Keratinocyte (primary cell): ENCODE measurements around the gene OTUD5. TPM values are rescaled to one million over a fixed set of nuclear protein-coding genes. Genes with fewer than 3 reads are reported as not detected.

ENCODE experiments used
- DNase-seq: peaks from one replicate; pipeline ENCODE4 v3.0.0-alpha.2; 2011; ENCODE audit warnings: low read depth, missing footprints, low spot score
- FAIRE-seq: peaks from 2 replicates; lab custom pipeline; 2011; peaks lifted over from hg19 to GRCh38; lab: Jason Lieb, UNC
- H2AFZ ChIP-seq: 2 replicates; pipeline ENCODE4 v1.6.0; 2012; ENCODE audit warnings: low read length, control low read depth, inconsistent platforms; ENCODE audit not compliant: control insufficient read depth
- H3K27ac ChIP-seq: 2 replicates; pipeline ENCODE4 v1.5.1; 2011; ENCODE audit warnings: low read length; ENCODE audit not compliant: control insufficient read depth, insufficient read depth
- H3K27me3 ChIP-seq: 3 replicates; pipeline ENCODE4 v1.6.0; 2011; ENCODE audit warnings: low read length; ENCODE audit not compliant: control insufficient read depth, insufficient read depth; ENCODE audit errors: extremely low read depth
- H3K36me3 ChIP-seq, 2 experiments: 2 replicates in 1 of 2; 3 replicates in 1 of 2; pipeline ENCODE4 v1.5.1; 2011; ENCODE audit warnings: low read length in 2 of 2, mild to moderate bottlenecking in 1 of 2; ENCODE audit not compliant: control insufficient read depth in 2 of 2, insufficient read depth in 2 of 2; ENCODE audit errors: extremely low read depth in 1 of 2
- H3K4me1 ChIP-seq: 3 replicates; pipeline ENCODE4 v1.5.1; 2011; ENCODE audit warnings: low read length; ENCODE audit not compliant: control insufficient read depth, insufficient read depth; ENCODE audit errors: extremely low read depth
- H3K4me2 ChIP-seq: 3 replicates; pipeline ENCODE4 v1.6.0; 2011; ENCODE audit warnings: low read depth, low read length; ENCODE audit not compliant: control insufficient read depth, insufficient read depth; ENCODE audit errors: extremely low read depth
- H3K4me3 ChIP-seq, 3 experiments: fragments of 200-600 bp in 1 of 3; sonication (generic) in 1 of 3; 2 replicates in 2 of 3; 3 replicates in 1 of 3; pipeline ENCODE4 v1.5.1; 2011 to 2016; ENCODE audit warnings: low read length in 3 of 3, mild to moderate bottlenecking in 3 of 3, control low read depth in 2 of 3, inconsistent platforms in 1 of 3, low read depth in 1 of 3, mixed read lengths in 1 of 3, mixed run types in 1 of 3, moderate library complexity in 1 of 3; ENCODE audit not compliant: control insufficient read depth in 2 of 3, insufficient read depth in 2 of 3; ENCODE audit errors: extremely low read depth in 1 of 3
- H3K79me2 ChIP-seq: 2 replicates; pipeline ENCODE4 v1.6.0; 2012; ENCODE audit warnings: low read length; ENCODE audit not compliant: control insufficient read depth, insufficient read depth
- H3K9ac ChIP-seq: 3 replicates; pipeline ENCODE4 v1.6.0; 2011; ENCODE audit warnings: low read length; ENCODE audit not compliant: control insufficient read depth, insufficient read depth; ENCODE audit errors: extremely low read depth
- H3K9me1 ChIP-seq: 3 replicates; pipeline ENCODE4 v1.6.0; 2011; ENCODE audit warnings: low read length; ENCODE audit not compliant: control insufficient read depth, insufficient read depth; ENCODE audit errors: extremely low read depth
- H3K9me3 ChIP-seq: 2 replicates; pipeline ENCODE4 v1.5.1; 2012; ENCODE audit warnings: low read depth, low read length; ENCODE audit not compliant: control insufficient read depth
- H4K20me1 ChIP-seq: 3 replicates; pipeline ENCODE4 v1.6.0; 2011; ENCODE audit warnings: low read length; ENCODE audit not compliant: control insufficient read depth, insufficient read depth; ENCODE audit errors: extremely low read depth
- CTCF ChIP-seq, 3 experiments: IDR thresholded peaks in 1 of 3; conservative IDR thresholded peaks in 1 of 3; optimal IDR thresholded peaks in 1 of 3; 2 replicates in 2 of 3; 3 replicates in 1 of 3; pipeline versions ENCODE3 to v1.5.1; 2011; ENCODE audit warnings: low read length in 3 of 3, mild to moderate bottlenecking in 3 of 3, moderate library complexity in 2 of 3, control low read depth in 1 of 3, inconsistent platforms in 1 of 3; ENCODE audit not compliant: insufficient read depth in 2 of 3; ENCODE audit errors: extremely low read depth in 1 of 3
- EZH2 ChIP-seq: IDR thresholded peaks from one replicate; pipeline ENCODE4 v1.6.1; 2012; ENCODE audit warnings: inconsistent platforms, mild to moderate bottlenecking, low read length, moderate library complexity
- dilution Hi-C: fragments of 300-500 bp; cut with MboI; formaldehyde crosslinking; loops from one replicate; pipeline ENCODE4 v1.7.0; 2020; ENCODE audit warnings: low sequenced_read_pairs; ENCODE audit not compliant: extremely low pct_ligation_motif_present
- polyA plus RNA-seq, 5 experiments: library from polyadenylated mRNA; depleted of rRNA in 3 of 5; stranded (reverse) in 3 of 5; stranded (forward) in 1 of 5; unstranded in 1 of 5; fragments of >200 nt; gene quantifications; 1 replicate in 1 of 5; 2 replicates in 3 of 5; 3 replicates in 1 of 5; pipeline versions ENCODE4 v1.2.1 to v1.2.3, GENCODE V29; 2011 to 2012; ENCODE audit warnings: missing spikeins in 2 of 5, low read depth in 1 of 5, low replicate concordance in 1 of 5

Gene OTUD5
- polyA plus RNA-seq, 1 donor (not counting 4 experiments of a cell fraction or from before 2014, with no cell fraction given): 40.3 TPM

GRCh38 chrX:48905090-48905790 lies 52.2 kb downstream of the OTUD5 start:
- Histone ChIP-seq H3K36me3 (peaks cover 12 to 23% of the 10 kb centered on the region in 2 experiments), H3K27me3 (no peaks in the 10 kb centered on the region), H3K79me2 (peaks cover 21% of the 10 kb centered on the region), H3K27ac (no peak overlapping the region), H4K20me1 (peaks cover 3% of the 10 kb centered on the region), H3K4me1 (no peaks in the 10 kb centered on the region), H2AFZ (no peak overlapping the region), H3K4me3 (no peak overlapping the region), H3K9me1 (no peaks in the 10 kb centered on the region), H3K4me2 (no peak overlapping the region), H3K9me3 (peaks cover 2% of the 10 kb centered on the region), H3K9ac (no peak overlapping the region)
- dilution Hi-C loops: no loop called here
- no peak for TF ChIP-seq EZH2
- no peak for TF ChIP-seq CTCF (optimal IDR thresholded peaks at IDR 0.05 in 1 of 3, IDR thresholded peaks at IDR 0.05 in 1 of 3, conservative IDR thresholded peaks at IDR 0.05 in 1 of 3; ENCODE audit: extremely low read depth in 1 of 3, insufficient read depth in 2 of 3, low read length in 3 of 3)
- no peak for FAIRE-seq
- DNase-seq: no peak

- Histone ChIP-seq H4K20me1 (peaks cover 3% of the 10 kb centered on the region), H3K4me2 (no peak overlapping the region), H3K9me3 (peaks cover 2% of the 10 kb centered on the region), H3K79me2 (peaks cover 17% of the 10 kb centered on the region), H3K9me1 (no peaks in the 10 kb centered on the region), H3K27me3 (no peaks in the 10 kb centered on the region), H2AFZ (no peak overlapping the region), H3K9ac (no peak overlapping the region), H3K4me3 (no peak overlapping the region), H3K27ac (no peak overlapping the region), H3K4me1 (peaks cover under 1% of the 10 kb centered on the region), H3K36me3 (peaks cover 12 to 23% of the 10 kb centered on the region in 2 experiments)
- TF ChIP-seq CTCF (optimal IDR thresholded peaks at IDR 0.05 in 1 of 3, IDR thresholded peaks at IDR 0.05 in 1 of 3, conservative IDR thresholded peaks at IDR 0.05 in 1 of 3; ENCODE audit: extremely low read depth in 1 of 3, insufficient read depth in 2 of 3, low read length in 3 of 3) (no peak), EZH2 (no peak)
- dilution Hi-C loops: no loop called here
- FAIRE-seq: no peak
- no peak for DNase-seq
Observed at GRCh38 chrX:48904626-48905025, 52.8 kb downstream of the OTUD5 start.
